EL (cell line): ENCODE measurements around the gene H1-8.
"Not testable (repeated sequence)": the region's sequence is repeated elsewhere in the genome, so short reads cannot be mapped to it uniquely, and the experiment has no call there.

Source experiments
- DNase-seq: peaks from one replicate; pipeline ENCODE4 v3.0.0-alpha.2; 2016

H1-8 gene

GRCh38 chr3:129543156-129543790 lies at the start of gene H1-8:
H1-8 (plus strand) TSS chr3:129543175; CDS start chr3:129543219, 44 bp downstream.
- DNase-seq = no peak

- no peak for DNase-seq
Observed at GRCh38 chr3:129493206-129493605, 49.8 kb upstream of the H1-8 start.

GRCh38 chr3:129494499-129494898 lies 48.5 kb upstream of the H1-8 start:
- DNase-seq = not testable (repeated sequence)

GRCh38 chr3:129495006-129495639 lies 47.9 kb upstream of the H1-8 start:
- peak; percentile 85 for DNase-seq

GRCh38 chr3:129497876-129498275 lies 45.1 kb upstream of the H1-8 start:
- not testable (repeated sequence) for DNase-seq

- DNase-seq = not testable (repeated sequence)
Observed at GRCh38 chr3:129498603-129499488, 44.1 kb upstream of the H1-8 start.

GRCh38 chr3:129499604-129500333 lies 43.2 kb upstream of the H1-8 start:
- not testable (repeated sequence) for DNase-seq

- no peak for DNase-seq
Observed at GRCh38 chr3:129500334-129500658, 42.7 kb upstream of the H1-8 start.

- no peak for DNase-seq
Observed at GRCh38 chr3:129501630-129502029, 41.3 kb upstream of the H1-8 start.

- DNase-seq = no peak
Observed at GRCh38 chr3:129502641-129503408, 40.1 kb upstream of the H1-8 start.

- DNase-seq = no peak
Observed at GRCh38 chr3:129503471-129504291, 39.3 kb upstream of the H1-8 start.

GRCh38 chr3:129504471-129505100 lies 38.4 kb upstream of the H1-8 start:
- no peak for DNase-seq

- DNase-seq = no peak
Observed at GRCh38 chr3:129505341-129505740, 37.6 kb upstream of the H1-8 start.

GRCh38 chr3:129506231-129506742 lies 36.7 kb upstream of the H1-8 start:
- DNase-seq = no peak

- DNase-seq = no peak
Observed at GRCh38 chr3:129507181-129507831, 35.7 kb upstream of the H1-8 start.

- DNase-seq = no peak
Observed at GRCh38 chr3:129512595-129512994, 30.4 kb upstream of the H1-8 start.

- no peak for DNase-seq
Observed at GRCh38 chr3:129513705-129514104, 29.3 kb upstream of the H1-8 start.

GRCh38 chr3:129514110-129514509 lies 28.9 kb upstream of the H1-8 start:
- DNase-seq = no peak

- no peak for DNase-seq
Observed at GRCh38 chr3:129514563-129514962, 28.4 kb upstream of the H1-8 start.
